HG02973 (cell line): ENCODE data around the gene INPP5F.

Source experiments
- ATAC-seq: cut with Tn5 transposase; IDR thresholded peaks from one replicate; pipeline ENCODE4 v1.9.1; 2021; ENCODE audit warnings: moderate library complexity; ENCODE audit not compliant: unreplicated experiment

INPP5F gene

GRCh38 chr10:119725828-119726675 is at the start of gene INPP5F:
Gene INPP5F, plus strand, starts transcription at chr10:119726050. Its CDS starts 213 bp downstream, at chr10:119726263.
- ATAC-seq, result peak; percentile 84

- ATAC-seq, result no peak
These were observed 48.7 kb upstream of the INPP5F start for GRCh38 chr10:119677126-119677525.

- no peak for ATAC-seq
These were observed 47.7 kb upstream of the INPP5F start for GRCh38 chr10:119677904-119678755.

GRCh38 chr10:119679480-119679829 is 46.4 kb upstream of the INPP5F start:
- no peak for ATAC-seq

DNA sequence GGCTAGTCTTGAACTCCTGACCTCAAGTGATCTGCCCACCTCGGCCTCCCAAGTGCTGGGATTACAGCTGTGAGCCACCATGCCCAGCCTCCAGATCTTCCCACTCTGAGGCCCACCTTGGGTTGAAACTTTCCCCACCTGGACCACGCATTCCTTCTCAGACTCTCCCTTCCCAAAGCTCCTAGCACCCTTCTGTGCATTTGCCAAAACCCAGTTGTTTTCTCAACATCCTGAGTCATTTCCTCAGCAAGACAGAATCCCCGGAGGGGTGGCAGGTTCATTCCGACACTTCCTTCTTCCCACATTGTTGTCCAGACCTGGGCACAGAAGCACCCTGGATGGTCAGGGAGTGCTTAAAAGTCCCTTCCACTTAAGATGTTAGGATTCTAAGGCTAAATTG is 45.8 kb upstream of the INPP5F start:
- no peak for ATAC-seq

- no peak for ATAC-seq
These were observed 45.2 kb upstream of the INPP5F start for GRCh38 chr10:119680650-119681081.

DNA sequence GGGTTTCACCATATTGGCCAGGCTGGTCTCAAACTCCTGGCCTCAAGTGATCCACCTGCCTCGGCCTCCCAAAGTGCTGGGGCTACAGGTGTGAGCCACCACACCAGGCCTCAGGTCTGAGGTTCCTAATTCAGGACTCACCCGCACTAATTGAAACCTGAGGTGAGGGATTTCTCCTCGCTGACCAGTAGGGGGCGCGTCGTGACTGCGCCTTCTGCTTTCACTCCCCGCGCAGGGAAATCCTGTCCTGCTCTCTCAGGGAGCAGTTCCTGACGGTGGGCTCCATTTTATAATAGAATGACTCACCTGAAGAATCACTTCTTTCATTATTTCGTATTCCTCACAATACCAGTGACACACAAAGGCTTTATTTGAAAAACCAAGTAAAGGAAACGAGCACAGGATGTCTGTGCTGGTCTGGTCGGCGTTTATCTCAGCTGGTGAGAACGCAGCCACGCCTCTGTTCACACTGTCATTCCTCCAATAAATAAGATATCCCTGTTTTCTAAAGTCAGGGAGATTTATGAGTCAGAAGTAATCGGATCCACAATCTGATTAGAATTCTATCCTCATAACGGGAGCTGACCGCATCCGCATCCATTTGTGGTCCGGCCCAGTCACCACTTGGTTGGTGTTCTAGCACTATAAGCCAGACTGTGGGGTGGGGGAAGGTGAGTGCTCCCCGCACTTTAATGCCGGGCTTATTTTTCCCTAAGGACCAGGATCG is 39.2 kb upstream of the INPP5F start:
- peak; percentile 82 for ATAC-seq

DNA sequence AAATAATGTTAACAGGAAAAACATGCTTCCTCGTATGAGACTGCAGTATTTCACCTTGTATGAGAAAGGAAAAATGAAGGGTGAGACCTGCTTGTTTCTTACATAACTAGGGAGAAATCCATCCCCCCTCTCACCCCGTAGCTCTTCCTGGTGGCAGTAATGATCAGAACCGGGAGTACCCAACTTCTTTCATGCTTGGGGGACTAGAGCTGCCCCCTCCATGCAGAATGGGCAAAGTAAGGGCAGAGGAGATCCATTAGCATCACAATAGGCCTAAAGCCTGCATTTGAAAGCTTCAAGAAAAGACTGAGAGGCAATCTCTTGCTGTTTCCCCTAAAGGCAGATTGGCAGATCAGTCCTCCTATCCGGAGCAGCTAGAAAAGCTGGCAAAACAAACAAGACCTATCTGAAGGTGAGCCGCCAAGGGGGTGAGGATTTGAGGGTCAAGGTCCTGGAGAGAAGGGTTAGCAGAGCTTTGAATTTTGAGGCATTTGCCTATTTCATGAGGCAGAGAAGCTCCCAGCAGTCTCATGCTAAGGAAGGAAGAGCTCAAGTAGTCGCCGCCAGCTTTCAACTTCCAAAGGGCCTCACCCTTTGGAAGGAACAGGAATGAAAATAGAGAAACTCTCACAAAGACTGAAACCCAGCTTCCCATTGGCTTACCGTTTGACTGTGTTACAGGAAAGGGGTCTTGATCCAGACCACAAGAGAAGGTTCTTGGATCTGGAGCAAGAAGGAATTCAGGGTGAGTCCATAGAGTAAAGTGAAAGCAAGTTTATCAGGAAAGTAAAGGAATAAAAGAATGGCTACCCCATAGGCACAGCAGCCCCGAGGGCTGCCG is 38.4 kb upstream of the INPP5F start:
- no peak for ATAC-seq

GRCh38 chr10:119688033-119688508 is 37.8 kb upstream of the INPP5F start:
- ATAC-seq, result no peak

- no peak for ATAC-seq
These were observed 36.8 kb upstream of the INPP5F start for GRCh38 chr10:119689016-119689580.

DNA sequence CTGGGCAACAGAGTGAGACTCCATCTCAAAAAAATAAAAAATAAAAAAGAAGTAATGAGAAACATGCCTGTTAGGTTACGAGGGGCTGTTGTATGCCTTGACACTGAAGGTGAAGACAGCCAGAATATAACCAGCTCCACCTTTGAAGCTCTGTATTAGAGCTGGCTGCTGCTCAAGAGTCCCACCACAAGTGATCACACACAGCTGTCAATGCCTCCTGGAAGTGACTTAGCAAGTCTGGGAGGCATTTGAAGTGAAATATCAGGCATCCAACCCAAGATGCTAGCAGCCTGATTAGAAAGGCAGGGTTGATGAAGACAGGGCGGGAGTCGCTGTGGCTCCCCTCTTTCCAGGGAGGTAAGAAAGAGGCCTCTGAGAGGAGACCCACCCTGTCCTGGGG is 34.1 kb upstream of the INPP5F start:
- no peak for ATAC-seq

- peak; percentile 51 for ATAC-seq
These were observed 32.4 kb upstream of the INPP5F start for GRCh38 chr10:119693262-119693957.

DNA sequence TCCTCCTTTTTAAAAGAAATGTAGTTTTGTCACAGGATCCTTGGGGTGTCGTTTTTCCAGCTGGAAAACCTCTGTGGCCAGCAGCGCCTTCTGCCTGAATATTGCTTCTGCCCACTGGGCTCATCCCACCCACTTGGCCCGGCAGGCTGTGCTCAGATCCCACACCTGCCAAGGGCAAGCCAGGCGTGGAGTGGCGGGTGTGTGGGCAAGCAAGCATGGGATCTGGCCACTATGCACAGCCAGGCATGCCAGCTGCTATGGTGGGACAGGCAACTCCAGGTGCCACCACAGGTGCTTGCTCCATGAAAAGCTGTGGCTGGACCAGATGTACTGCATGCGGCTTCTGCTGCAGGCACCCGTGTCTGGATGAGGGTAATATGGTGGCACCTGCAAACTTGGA is 31.2 kb upstream of the INPP5F start:
- no peak for ATAC-seq

GRCh38 chr10:119700321-119700954 is 25.4 kb upstream of the INPP5F start:
- ATAC-seq, result peak; percentile 44

DNA sequence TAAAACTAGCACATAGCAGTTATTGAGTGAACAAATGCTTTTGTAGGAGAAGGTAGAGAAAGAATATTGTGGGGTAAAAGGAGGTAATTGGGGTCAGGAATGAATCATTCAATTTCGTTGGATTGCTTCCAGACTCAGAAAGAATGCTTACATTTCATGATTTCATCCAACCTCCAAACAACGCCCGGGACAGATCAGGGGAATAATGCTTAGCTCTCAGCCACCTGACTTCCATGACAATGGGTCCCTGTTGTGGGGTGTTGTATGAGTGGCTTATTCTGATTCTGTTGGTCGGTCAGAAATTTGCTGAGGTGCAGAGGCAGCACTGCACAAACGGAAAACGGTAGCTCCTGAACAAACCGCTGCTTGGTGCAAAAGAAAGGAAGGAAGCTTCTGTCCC is 24.0 kb upstream of the INPP5F start:
- no peak for ATAC-seq

GRCh38 chr10:119702583-119702982 is 23.3 kb upstream of the INPP5F start:
- no peak for ATAC-seq

DNA sequence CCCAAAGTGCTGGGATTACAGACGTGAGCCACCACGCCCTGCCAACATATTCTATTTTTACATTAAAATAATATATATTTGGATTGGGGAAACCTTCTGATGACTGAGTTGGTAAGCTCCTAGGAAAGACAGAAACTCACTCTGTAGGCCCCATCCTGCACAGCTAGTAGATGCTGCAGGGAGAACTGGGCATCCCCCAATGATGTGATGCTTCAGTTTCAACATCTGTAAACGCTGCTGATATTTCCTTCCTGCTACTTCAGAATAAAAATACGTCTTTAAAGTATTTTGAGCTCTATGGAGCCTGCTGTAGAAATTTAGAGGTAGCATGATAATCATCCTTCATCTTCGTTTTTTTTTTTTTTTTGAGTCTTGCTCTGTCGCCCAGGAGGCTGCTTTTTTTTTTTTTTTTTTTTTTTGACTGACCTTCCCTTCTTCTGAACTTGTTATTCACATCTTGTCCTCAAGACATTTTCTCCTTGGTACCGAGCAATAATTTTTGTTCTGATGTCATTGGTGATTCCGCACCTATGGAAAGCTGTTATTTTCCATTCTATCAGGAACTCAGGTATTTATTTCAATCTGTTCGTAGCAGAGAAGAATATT is 21.8 kb upstream of the INPP5F start:
- no peak for ATAC-seq

- peak; percentile 39 for ATAC-seq
These were observed 20.4 kb upstream of the INPP5F start for GRCh38 chr10:119705434-119705831.
